Measurements from ENCODE around the gene JPH4.

GRCh38 chr14:23612354-23612732, 33.8 kb upstream of the JPH4 start:
- TF ChIP-seq CTCF (IDR thresholded peaks at IDR 0.05) (no peak), POLR2A (IDR thresholded peaks at IDR 0.05) (no peak)
